NB4 (cell line): ENCODE data around the gene PDE1A.

ENCODE experiments used
- DNase-seq: peaks from one replicate; pipeline ENCODE4 v3.0.0; 2010; ENCODE audit warnings: low read depth
- H3K4me3 ChIP-seq: one replicate; pipeline ENCODE4 v1.5.1; 2011; ENCODE audit warnings: mild to moderate bottlenecking, low read depth, low read length, moderate library complexity
- MYC ChIP-seq: IDR thresholded peaks from 2 replicates; pipeline ENCODE4 v1.6.1; 2011; ENCODE audit warnings: low read depth, low read length
- POLR2A ChIP-seq: IDR thresholded peaks from 2 replicates; pipeline ENCODE4 v1.6.1; 2011; ENCODE audit warnings: mild to moderate bottlenecking; ENCODE audit not compliant: insufficient read length; ENCODE audit errors: extremely low read depth
- TF ChIP-seq, protein P1 (sequence below): IDR thresholded peaks from one replicate; pipeline ENCODE4 v1.5.1; 2012; ENCODE audit warnings: low read depth, low read length
- TF ChIP-seq, protein P2 (sequence below): IDR thresholded peaks from 2 replicates; pipeline ENCODE4 v1.6.1; 2011; ENCODE audit warnings: low read depth, low read length

The PDE1A gene

GRCh38 chr2:182181381-182181780 is 245.5 kb downstream of the PDE1A start:
- DNase-seq: no peak
- TF ChIP-seq, protein P1, sequence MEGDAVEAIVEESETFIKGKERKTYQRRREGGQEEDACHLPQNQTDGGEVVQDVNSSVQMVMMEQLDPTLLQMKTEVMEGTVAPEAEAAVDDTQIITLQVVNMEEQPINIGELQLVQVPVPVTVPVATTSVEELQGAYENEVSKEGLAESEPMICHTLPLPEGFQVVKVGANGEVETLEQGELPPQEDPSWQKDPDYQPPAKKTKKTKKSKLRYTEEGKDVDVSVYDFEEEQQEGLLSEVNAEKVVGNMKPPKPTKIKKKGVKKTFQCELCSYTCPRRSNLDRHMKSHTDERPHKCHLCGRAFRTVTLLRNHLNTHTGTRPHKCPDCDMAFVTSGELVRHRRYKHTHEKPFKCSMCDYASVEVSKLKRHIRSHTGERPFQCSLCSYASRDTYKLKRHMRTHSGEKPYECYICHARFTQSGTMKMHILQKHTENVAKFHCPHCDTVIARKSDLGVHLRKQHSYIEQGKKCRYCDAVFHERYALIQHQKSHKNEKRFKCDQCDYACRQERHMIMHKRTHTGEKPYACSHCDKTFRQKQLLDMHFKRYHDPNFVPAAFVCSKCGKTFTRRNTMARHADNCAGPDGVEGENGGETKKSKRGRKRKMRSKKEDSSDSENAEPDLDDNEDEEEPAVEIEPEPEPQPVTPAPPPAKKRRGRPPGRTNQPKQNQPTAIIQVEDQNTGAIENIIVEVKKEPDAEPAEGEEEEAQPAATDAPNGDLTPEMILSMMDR: no peak
- TF ChIP-seq, protein P2, sequence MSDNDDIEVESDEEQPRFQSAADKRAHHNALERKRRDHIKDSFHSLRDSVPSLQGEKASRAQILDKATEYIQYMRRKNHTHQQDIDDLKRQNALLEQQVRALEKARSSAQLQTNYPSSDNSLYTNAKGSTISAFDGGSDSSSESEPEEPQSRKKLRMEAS: no peak
- TF ChIP-seq POLR2A (no peak), MYC (no peak)

DNA sequence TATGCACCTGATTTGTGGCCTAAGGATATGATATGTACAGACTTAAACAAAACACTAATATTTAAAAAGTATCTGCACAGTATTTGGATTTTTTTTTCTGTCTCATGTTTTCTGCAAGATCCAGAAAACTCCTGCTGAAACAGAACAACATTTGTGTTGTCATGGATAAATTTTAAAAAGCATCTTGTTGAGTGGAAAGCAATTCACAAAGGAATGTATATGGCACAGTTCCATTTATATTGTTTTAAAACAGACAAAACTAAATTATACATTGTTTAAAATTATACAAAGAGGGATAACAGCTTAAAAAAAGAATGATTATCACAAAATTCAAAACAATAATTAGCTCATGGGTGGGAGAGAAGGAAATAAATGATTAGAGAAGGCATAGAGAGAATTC is 247.7 kb downstream of the PDE1A start:
- H3K4me3 ChIP-seq: no peak overlapping the region
- no peak for DNase-seq
- TF ChIP-seq, protein P1: no peak
- TF ChIP-seq POLR2A: no peak
- TF ChIP-seq, protein P2: no peak
- no peak for TF ChIP-seq MYC

More at GRCh38 chr2:182181381-182181780, 245.5 kb downstream of the PDE1A start:
- H3K4me3 ChIP-seq: no peak overlapping the region

DNA sequence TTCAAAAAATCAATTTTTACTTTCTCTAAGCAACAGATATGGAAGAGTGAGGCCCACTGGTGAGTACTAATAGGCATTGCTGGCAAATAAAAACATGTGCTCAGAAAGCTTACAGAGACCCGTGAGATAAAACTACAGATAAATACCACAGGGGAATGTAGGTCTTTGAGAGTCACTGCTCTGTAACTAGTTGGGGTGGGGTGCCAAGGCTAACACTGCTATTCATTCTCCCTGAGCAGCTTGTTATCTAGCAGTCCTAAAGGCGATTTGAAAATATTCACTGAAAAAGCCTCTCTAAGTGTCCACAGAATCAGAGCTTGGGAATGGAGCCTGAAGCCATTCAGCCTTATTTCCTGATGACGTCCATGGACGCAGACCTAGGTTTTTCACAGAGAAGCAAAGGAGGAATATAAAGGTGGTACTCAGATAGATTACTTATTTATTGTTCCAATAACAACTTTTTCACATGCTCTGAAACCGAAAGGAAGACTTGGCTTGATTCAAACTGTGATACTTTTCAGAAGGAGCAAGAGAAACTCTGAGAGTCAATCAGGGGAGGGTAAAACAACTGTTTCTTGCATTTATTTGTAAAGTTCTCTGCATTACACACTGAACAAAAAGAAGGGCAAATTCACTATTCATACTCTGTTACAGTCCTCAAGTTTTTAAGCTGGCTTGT is 252.8 kb downstream of the PDE1A start:
- TF ChIP-seq, protein P1: no peak
- no peak overlapping the region for H3K4me3 ChIP-seq
- DNase-seq: no peak

DNA sequence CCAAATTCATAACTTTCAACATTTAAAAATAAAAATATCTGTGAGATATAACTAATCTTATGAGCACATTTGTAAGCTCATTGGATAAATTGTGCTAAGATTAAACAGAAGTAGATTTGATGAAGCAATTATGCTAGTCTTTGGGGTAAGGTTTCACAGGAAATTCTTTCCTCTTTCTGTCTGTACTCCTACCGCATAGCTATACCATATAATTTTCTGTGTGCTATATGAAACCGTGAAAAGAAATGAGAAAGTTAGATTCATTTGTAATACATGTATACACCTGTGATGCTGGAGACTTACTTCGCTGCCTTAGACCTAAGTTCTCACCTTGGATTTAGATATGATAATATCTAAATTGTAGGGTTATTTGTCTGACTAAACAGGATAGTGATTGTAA is 256.5 kb downstream of the PDE1A start:
- no peak for DNase-seq
- TF ChIP-seq, protein P2: no peak
- TF ChIP-seq MYC: no peak
- TF ChIP-seq, protein P1: no peak
- TF ChIP-seq POLR2A: no peak
- no peak overlapping the region for H3K4me3 ChIP-seq

GRCh38 chr2:182167882-182168281 is 259.0 kb downstream of the PDE1A start:
- TF ChIP-seq POLR2A (no peak), MYC (no peak)
- TF ChIP-seq, protein P2: no peak
- TF ChIP-seq, protein P1: no peak
- no peak overlapping the region for H3K4me3 ChIP-seq
- no peak for DNase-seq

GRCh38 chr2:182166841-182167240 is 260.0 kb downstream of the PDE1A start:
- no peak overlapping the region for H3K4me3 ChIP-seq
- no peak for TF ChIP-seq MYC
- TF ChIP-seq, protein P1: no peak
- no peak for DNase-seq
